T47D (cell line): ENCODE results near the gene RRBP1.
A peak's percentile ranks its signal among the peaks of the same experiment; 100 is the strongest.

ENCODE experiments used
- DNase-seq, 2 experiments: peaks; one replicate each; pipeline versions ENCODE4 v3.0.0 to v3.0.0-alpha.2; 2011 to 2012; ENCODE audit warnings: low read depth in 1 of 2, low spot score in 1 of 2
- JUND ChIP-seq: IDR thresholded peaks from 2 replicates; pipeline ENCODE4 v1.6.1; 2012; ENCODE audit warnings: low read depth
- in situ Hi-C: cut with HindIII; loops from 2 replicates; pipeline ENCODE4 v1.10.0; 2016; ENCODE audit warnings: low sequenced_read_pairs, low pct_unique_long_range_greater_than_20kb

Gene RRBP1

DNA sequence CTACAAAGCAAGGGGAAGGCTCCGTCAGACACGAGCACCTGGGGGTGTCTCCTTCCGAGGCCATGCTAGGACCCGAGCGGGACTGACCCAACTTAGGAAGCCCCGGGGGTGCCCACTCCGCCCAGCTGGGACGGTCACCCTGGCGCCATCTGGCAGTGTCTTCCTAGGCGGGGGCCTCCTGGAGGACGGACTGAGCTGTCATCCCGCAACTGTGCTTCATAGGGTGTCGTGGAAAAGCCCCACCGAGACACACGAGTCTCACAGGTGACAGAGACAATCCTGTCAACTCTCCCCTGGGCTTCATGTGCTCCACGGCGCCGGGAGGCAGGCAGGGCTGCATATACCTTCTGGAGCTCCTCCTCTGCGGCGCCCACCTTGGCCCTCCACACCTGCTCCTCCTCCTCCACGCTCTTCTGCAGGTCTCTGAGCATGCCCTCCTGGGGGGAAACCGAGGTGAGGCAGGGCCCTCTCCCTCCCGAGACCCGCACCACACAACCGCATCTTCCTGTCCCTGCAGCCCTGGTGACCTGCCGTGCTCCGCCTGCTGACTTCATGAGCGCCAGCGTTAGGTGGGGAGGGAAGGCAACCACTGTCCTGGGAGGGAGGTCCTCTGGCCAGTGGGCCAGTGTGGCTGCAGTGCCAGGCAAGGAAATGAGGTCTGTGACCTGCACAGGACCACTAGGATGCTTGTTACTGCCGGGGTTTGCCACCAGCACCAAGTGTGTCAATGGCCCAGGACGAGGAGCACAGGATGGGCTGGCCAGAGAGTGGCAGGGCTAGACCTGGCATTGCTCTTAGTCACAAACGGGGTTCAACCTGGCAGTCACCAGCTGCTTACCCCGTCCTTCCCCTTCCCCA, 61.4 kb downstream of the RRBP1 start:
- DNase-seq: no peak
- in situ Hi-C loops: no loop called here
- no peak for TF ChIP-seq JUND

DNA sequence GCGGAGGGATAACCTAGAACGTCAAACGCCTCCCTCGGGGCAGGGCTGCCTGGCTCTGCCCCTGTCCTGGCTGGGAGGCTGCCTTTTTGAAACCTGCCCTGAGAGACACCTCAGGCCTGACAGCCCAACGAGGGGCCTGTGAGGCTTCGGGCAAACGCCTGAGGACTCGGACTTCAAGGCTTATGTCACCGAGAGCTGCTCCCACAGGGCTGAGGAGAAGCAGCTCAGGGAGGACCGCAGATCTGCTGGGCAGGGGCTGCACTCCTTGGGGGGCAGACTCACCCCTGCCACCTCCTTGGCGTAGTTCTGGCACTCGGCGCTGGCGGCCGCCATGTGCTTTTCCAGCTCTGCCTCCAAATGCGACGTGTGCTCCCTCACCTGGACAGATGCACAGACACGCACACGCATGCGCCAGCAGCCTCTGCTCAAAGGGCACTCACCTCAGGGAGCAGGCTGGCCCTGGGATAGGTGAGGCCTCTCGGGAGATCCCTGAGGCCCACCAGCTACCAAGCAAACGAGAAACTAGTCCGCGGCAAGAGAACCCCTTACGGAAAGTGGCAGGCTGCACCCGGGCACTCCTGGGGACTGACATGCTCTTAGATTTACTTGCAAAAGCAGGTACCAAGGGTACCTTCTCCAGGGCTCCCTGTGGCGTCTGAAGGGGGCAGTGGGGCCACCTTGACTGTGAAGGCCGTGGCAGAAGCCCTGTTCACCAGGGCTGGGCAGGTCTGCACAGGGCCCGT, 62.5 kb downstream of the RRBP1 start:
- in situ Hi-C loops: no loop called here
- no peak for TF ChIP-seq JUND
- no peak for DNase-seq

- no peak for TF ChIP-seq JUND
- no peak for DNase-seq
- in situ Hi-C loops: no loop called here
Measured at GRCh38 chr20:17618673-17619013, 63.4 kb downstream of the RRBP1 start.

- DNase-seq: peak in 1 of 2 experiments; percentile 40
- in situ Hi-C loops: no loop called here
- no peak for TF ChIP-seq JUND
Measured at GRCh38 chr20:17617868-17618672, 64.0 kb downstream of the RRBP1 start.

- DNase-seq: peak; percentile 75 to 77
- in situ Hi-C loops: no loop called here
Measured at GRCh38 chr20:17617212-17617867, 64.7 kb downstream of the RRBP1 start.

GRCh38 chr20:17616480-17617211, 65.4 kb downstream of the RRBP1 start:
- in situ Hi-C loops: no loop called here
- no peak for DNase-seq
- no peak for TF ChIP-seq JUND

More at GRCh38 chr20:17617212-17617867, 64.7 kb downstream of the RRBP1 start:
- no peak for TF ChIP-seq JUND

DNA sequence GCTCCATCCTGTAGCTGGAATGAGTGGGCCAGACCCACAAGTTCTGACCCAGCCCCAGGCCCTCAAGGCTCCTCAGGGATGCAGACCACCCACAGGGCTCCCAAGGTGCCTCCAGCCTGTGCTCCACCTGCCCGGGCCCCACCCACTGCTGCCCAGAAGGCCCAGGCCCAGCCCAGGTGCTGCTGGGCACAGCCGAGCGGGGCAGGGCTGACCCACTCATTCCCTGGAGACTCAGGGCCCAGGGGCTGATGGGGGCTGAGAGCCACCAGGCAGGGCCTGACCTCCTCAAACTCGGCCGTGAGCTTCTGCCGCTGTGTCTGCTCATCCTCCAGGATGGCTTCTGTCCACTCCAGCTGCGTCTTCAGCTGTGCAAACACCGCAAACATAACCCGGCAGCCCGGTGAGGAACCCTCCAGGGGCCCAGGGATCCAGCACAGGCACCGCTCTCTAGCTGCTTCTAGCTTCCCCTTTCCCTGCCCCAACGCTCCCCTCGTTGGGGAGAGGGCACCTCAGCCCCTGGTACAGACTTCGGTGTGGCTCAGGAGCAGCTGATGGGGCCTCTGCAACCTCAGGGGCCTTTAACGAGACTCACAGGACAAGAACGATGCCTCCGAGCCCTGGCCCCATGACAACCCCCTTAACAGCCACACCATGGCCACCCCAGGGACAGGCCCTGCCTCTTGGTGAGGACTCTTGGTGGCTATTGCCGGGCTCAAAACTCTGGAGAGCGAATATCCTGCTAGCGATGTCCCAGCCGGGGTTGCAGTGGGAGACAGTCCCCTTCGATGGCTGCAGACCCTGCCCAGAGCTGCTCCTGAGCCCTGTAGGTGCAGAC, 66.2 kb downstream of the RRBP1 start:
- in situ Hi-C loops: no loop called here
- no peak for DNase-seq
- TF ChIP-seq JUND: no peak

DNA sequence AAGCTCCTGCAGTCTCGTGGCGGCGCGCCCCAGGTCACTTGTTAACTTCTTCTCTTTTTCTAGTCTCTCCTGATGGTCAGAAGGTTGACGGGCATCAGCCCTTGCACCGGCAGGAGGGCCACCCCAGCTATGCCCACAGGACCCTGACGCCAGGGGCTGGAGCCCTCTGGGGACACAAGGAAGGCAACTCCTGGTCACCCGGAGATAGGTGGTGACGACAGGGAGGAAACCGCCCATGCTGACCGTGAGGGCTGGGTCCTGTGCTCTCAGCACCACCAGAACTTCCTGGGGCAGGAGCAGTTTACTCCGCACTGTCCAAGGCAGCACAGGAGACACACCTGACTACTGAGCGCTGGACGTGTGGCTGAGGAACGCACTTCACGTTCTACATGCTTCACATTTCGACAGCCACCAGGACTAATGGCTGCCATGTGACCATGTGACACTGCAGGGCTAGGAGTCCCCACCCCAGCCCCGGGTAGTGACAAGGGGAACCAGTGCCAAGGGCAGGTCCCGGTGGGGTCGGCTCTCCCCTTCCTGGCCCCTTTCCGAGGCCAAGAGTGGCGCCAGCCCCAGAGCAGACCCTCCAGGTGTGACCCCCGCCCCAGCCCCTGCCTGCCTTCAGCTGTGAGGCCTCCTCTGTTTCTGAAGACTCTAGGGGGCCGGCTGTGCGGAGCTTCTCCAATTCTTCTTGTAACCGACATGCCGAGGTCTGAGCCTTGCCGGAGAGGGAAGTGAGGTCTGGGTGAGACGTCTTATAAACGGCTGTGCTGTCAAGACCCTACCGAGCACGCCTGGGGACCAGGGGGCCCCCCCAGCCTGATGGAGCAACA, 67.0 kb downstream of the RRBP1 start:
- no peak for TF ChIP-seq JUND
- in situ Hi-C loops: no loop called here
- DNase-seq: no peak

DNA sequence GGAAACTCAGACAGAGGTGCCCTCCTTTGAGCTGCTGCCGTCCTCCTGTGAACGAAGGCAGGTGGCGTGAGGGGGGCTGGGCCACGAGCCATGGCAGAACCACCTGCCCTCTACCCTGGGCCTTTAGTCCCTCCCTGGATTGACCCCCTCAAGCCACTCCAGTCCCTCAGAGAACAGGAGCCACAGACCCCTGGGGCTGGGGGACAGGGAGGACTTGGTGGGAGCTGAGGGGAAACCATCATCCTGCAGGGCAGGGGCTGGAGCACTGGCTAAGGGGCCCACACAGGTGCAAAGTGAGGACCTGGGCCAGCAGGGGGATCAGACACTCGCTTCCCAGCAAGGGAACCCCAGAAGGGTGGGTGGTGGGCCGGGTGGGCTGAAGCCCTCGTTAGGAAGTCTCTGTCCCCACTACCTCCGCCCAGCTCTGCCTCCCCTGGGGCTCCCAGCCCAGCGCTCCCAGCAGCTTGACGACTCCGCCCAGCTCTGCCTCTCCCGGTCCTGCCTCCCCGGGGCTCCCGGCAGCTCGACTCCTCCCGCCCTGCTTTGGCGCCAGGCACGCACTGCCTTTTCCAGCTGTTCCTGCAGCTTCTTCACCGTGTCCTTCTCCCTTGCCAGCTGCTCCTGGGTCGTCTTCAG, 67.7 kb downstream of the RRBP1 start:
- DNase-seq: no peak

More for the DNA sequence above, 67.7 kb downstream of the RRBP1 start:
- in situ Hi-C loops: no loop called here
- no peak for TF ChIP-seq JUND
